ENCODE data around the gene ABCC3.

The ABCC3 gene

GRCh38 chr17:50627036-50627781 is 7.5 kb upstream of the ABCC3 start:
- no peak for DNase-seq (ENCODE audit: low spot score)

- no peak for DNase-seq (ENCODE audit: low spot score)
Measured at GRCh38 chr17:50627782-50628601, 6.7 kb upstream of the ABCC3 start.

DNA sequence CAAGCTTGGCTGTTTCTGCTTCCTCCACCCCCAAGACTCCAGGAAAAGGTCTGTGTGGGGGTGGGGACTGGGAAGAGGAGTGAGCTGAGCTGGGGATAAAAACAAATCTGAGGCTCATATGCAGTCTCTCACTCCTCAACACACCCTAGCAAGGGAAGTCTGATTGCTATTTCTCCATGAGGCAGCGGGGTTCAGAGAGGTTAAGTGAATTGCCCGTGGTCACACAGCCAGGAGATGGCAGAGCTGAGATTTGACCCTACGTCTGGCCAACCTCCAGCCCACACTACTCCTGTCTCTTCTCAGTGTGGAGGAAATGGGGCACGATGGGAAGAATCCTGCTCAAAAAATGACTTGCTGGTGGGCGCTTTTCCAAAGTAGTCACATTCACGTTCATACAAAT is 4.8 kb upstream of the ABCC3 start:
- DNase-seq (ENCODE audit: low spot score): no peak

GRCh38 chr17:50630524-50631194 is 4.0 kb upstream of the ABCC3 start:
- peak; percentile 53 for DNase-seq (ENCODE audit: low spot score)

GRCh38 chr17:50631195-50631907 is 3.3 kb upstream of the ABCC3 start:
- DNase-seq (ENCODE audit: low spot score): peak; percentile 28

GRCh38 chr17:50631908-50632571 is 2.6 kb upstream of the ABCC3 start:
- DNase-seq (ENCODE audit: low spot score): no peak

DNA sequence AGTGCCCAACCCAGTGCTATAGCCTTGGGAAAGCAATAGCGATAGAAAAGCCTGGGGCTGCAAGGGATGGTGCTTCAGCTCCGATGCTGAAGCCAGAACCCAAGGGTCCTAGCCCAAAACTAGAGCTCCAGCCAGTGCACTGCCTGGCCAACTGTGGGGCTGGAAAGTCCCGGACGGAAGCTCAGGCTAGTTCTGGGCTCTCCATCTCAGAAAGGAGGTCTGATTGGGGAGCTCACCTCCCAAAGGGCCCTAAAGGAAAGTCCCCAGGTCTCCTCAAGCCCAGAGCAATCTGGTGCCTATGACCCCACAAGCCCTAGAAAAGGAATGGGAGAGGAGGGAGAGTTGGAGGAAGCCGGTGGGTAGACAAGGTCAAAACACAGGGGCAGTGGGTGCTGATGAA is 2.0 kb upstream of the ABCC3 start:
- DNase-seq (ENCODE audit: low spot score): no peak

DNA sequence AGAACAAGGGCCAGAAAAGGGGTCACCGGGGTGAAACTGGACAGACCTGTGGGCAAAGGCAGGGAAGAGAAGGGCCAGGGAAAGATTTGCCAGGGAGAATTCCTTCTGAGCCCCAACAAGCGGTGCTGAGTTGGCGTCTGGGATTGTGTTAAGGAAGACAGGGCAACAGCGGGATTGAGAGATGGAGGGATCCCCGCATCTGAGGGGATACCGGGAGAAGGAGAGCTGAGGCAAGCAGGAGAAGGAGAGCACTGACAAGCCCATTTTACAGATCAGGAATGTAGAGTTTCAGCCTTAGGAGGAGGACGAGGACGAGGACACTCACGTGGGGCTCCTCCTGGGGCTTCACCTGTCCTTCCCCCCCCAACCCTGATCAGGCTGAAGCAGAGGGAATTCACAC is 998 bp upstream of the ABCC3 start:
- no peak for DNase-seq (ENCODE audit: low spot score)

- DNase-seq (ENCODE audit: low spot score): no peak
Measured at GRCh38 chr17:50634915-50635731, 442 bp downstream of the ABCC3 start.

- no peak for DNase-seq (ENCODE audit: low spot score)
Measured at GRCh38 chr17:50635732-50635981, 976 bp downstream of the ABCC3 start.

GRCh38 chr17:50635982-50636803 is 1.5 kb downstream of the ABCC3 start:
- DNase-seq (ENCODE audit: low spot score): no peak

GRCh38 chr17:50636804-50637195 is 2.1 kb downstream of the ABCC3 start:
- no peak for DNase-seq (ENCODE audit: low spot score)

DNA sequence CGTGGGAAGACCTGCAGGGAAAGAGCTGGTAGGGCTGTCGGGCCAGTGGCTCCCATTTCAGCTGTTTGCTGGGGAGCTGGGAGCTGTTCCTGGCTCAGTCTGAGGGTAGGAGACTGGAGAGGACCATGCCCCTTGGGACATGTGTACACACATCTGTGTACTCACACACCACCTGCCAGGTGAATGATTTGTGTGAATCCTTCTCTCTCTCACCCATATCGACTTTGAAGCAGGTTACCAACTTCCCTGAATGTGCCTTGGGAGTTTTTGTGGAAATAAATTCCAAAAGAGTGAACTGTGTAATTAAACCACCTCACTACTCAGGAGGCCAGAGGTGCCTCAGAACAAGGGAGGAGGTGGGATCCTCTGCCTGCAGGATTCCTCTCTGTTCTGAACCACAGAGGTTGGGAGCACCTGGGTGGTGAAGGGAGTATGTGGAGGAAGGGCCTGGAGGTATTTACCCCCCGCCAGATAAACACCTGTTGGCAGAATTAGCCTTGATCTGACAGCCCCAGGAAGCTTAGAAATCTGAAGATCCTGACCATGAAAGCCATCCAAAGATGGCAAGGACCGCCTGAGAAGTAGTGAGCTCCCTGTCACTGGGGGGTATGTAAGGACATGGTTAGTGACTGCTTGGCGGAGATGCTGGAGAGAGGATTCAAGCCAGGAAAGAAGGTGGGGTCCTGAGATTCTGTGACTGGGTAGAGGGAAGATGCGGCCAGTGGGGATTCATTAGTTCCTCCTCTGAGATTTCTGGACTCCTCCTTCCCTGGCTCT is 3.3 kb downstream of the ABCC3 start:
- no peak for DNase-seq (ENCODE audit: low spot score)

DNA sequence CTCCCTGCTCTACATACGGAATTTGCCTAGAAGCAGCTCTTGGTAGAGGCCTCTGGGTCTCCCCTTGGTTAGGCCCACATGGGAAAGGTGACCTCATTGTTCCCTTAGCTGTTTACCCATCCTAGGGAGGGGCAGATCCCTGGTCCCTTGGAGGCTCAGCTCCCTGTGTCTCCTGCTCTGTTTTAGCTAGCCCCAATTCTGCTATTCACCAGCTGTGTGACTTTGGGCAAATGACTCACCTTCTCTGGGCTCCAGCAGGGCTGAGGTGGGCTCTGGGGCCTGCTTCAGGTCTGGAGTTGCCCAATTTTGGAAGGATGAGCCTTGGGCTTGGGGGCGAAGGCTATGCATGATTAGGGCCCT is 3.9 kb downstream of the ABCC3 start:
- no peak for DNase-seq (ENCODE audit: low spot score)

GRCh38 chr17:50638966-50639713 is 4.5 kb downstream of the ABCC3 start:
- peak; percentile 89 for DNase-seq (ENCODE audit: low spot score)

GRCh38 chr17:50640686-50641351 is 6.1 kb downstream of the ABCC3 start:
- no peak for DNase-seq (ENCODE audit: low spot score)

DNA sequence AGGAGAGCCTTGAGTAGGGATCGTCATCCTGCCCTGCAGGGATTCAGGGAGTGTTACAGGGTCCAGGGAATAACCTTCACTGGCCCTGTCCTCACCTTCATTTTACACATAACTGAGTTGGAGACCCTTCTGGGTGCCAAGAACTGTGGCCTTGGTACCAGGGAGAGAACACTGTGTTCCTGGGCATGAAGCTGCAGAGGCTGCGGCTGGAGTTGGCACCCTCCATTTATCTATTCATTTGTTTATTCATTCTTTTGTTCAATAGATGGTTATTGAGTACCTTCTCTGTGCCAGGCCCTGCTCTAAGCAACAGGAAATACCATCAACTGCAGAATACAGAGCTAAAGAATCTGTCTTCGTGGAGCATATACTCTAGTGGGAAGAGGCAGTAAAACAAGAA is 6.7 kb downstream of the ABCC3 start:
- no peak for DNase-seq (ENCODE audit: low spot score)

- DNase-seq (ENCODE audit: low spot score): no peak
Measured at GRCh38 chr17:50642071-50642721, 7.5 kb downstream of the ABCC3 start.

Measured in COLO829 (cell line).